ENCODE results near the gene DCAF11. TPM values are rescaled to one million over a fixed set of nuclear protein-coding genes. Genes with fewer than 3 reads are reported as not detected.

The DCAF11 gene
- total RNA-seq, 2 donors from 2014 or later: 52.8 to 54.2 TPM

- DNase-seq (ENCODE audit: low spot score) (no peak), ATAC-seq (ENCODE audit: insufficient number of reproducible peaks, low FRiP score, low read depth) (no peak)
- no peaks in the 10 kb centered on the region for H3K27me3 ChIP-seq (replicated peaks; ENCODE audit: insufficient read depth)
- H3K36me3 ChIP-seq: no peaks in the 10 kb centered on the region
- TF ChIP-seq CTCF (IDR thresholded peaks at IDR 0.05): no peak
- no peak overlapping the region for H3K27ac ChIP-seq
- H3K4me1 ChIP-seq (ENCODE audit: control insufficient read depth in 1 of 2, low read depth in 2 of 2): peaks cover 0 to 16% of the 10 kb centered on the region in 2 donors
- H3K9me3 ChIP-seq: no peaks in the 10 kb centered on the region
- H3K4me3 ChIP-seq: no peak overlapping the region
Measured at GRCh38 chr14:24083462-24083861, 31.1 kb upstream of the DCAF11 start.

DNA sequence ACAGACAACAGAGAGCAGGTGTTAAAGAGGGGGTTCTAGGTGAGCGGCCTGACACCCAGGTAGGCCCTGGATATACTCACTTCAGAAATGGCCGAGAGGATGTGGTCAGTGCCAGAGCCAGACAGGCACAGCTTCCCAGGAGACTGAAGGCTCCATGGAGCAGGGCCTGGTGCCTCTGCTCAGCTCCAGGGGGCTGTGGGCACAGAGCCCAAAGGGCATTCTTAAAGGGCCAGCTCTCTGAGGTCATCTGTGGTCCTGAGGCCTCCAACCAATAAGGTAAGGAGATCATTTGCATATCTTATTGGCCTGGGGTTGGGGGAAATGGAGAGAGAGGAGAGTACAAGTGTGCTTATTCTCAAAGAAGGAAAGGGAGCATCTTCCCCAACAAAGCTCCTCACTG, 30.1 kb upstream of the DCAF11 start:
- DNase-seq (ENCODE audit: low spot score): no peak
- Histone ChIP-seq H3K27ac (no peak overlapping the region), H3K4me1 (ENCODE audit: control insufficient read depth in 1 of 2, low read depth in 2 of 2) (peaks cover 0 to 16% of the 10 kb centered on the region in 2 donors), H3K9me3 (no peaks in the 10 kb centered on the region), H3K27me3 (replicated peaks; ENCODE audit: insufficient read depth) (no peaks in the 10 kb centered on the region), H3K36me3 (no peaks in the 10 kb centered on the region), H3K4me3 (no peak overlapping the region)
- no peak for ATAC-seq (ENCODE audit: insufficient number of reproducible peaks, low FRiP score, low read depth)
- no peak for TF ChIP-seq CTCF (IDR thresholded peaks at IDR 0.05)

DNA sequence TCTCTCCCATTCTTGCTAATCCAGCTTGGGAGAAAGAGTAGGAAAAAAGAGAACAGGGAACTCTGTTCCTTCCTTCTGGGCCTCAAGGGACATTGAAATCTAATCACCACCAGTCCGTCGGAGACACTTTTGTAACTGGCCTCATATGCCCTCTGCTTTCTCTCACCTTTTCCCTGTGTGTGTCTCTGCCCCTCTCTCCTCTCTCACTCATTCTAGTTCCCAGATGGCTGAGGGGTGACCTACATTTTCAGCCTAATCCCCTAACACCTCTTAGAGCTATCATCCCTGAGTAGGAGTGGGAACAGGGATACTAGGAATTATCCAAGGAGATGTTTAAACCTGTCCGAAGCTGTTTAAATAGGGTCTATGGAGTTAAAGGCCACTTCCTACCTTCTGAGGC, 29.4 kb upstream of the DCAF11 start:
- H3K9me3 ChIP-seq: no peaks in the 10 kb centered on the region
- H3K36me3 ChIP-seq: no peaks in the 10 kb centered on the region
- no peak for DNase-seq (ENCODE audit: low spot score)
- no peak overlapping the region for H3K27ac ChIP-seq
- ATAC-seq (ENCODE audit: insufficient number of reproducible peaks, low FRiP score, low read depth): no peak
- no peak for TF ChIP-seq CTCF (IDR thresholded peaks at IDR 0.05)
- H3K27me3 ChIP-seq (replicated peaks; ENCODE audit: insufficient read depth): no peaks in the 10 kb centered on the region
- no peak overlapping the region for H3K4me3 ChIP-seq
- peaks cover 0 to 16% of the 10 kb centered on the region in 2 donors for H3K4me1 ChIP-seq (ENCODE audit: control insufficient read depth in 1 of 2, low read depth in 2 of 2)

DNA sequence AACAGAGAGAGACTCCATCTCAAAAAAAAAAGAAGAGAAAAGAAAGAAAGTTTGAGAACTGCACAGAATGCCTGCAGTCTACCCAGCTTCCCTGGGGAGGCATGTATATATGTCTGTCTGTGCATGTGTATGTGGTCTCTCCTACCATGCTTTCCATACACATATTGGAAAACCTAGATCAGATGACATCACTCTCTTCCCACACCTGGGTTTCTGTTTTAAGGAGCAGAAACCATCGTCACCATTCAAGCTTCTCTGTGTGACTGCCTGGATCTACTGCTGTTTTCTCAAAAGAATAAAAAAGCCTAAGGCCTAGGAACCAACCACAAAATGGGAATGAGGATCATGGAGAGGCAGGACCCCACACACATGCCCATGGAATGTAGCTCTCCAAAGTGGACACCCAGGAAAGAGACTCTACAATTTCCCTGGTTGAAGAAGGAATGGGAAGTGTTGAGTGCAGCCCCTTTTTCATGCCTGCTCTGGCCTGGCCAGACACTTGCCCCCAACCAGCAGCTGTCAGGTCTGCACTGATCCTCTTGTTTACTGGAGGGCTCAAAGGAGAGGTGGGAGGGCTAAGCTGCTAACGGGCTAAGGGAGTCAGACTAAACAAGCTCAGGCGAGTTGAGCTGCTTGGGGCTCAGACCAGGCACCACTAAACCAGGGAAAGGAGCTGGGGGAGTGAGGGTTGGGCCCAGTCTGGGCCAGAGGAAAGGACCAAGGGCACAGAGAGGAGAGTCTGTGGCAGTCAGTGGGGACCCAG, 28.2 kb upstream of the DCAF11 start:
- peaks cover 0 to 5% of the 10 kb centered on the region in 2 donors for H3K4me1 ChIP-seq (ENCODE audit: control insufficient read depth in 1 of 2, low read depth in 2 of 2)
- no peak for TF ChIP-seq CTCF (IDR thresholded peaks at IDR 0.05)
- ATAC-seq (ENCODE audit: insufficient number of reproducible peaks, low FRiP score, low read depth) (no peak), DNase-seq (ENCODE audit: low spot score) (no peak)
- H3K36me3 ChIP-seq: no peaks in the 10 kb centered on the region
- no peaks in the 10 kb centered on the region for H3K27me3 ChIP-seq (replicated peaks; ENCODE audit: insufficient read depth)
- H3K9me3 ChIP-seq: no peaks in the 10 kb centered on the region
- no peak overlapping the region for H3K27ac ChIP-seq
- no peak overlapping the region for H3K4me3 ChIP-seq

- DNase-seq (ENCODE audit: low spot score): no peak
Measured at GRCh38 chr14:24087004-24087403, 27.6 kb upstream of the DCAF11 start.

More at GRCh38 chr14:24087004-24087403, 27.6 kb upstream of the DCAF11 start:
- Histone ChIP-seq H3K9me3 (no peaks in the 10 kb centered on the region), H3K27ac (no peak overlapping the region), H3K4me1 (ENCODE audit: control insufficient read depth in 1 of 2, low read depth in 2 of 2) (no peaks in the 10 kb centered on the region), H3K27me3 (replicated peaks; ENCODE audit: insufficient read depth) (no peaks in the 10 kb centered on the region), H3K36me3 (no peaks in the 10 kb centered on the region), H3K4me3 (no peak overlapping the region)
- ATAC-seq (ENCODE audit: insufficient number of reproducible peaks, low FRiP score, low read depth): no peak
- TF ChIP-seq CTCF (IDR thresholded peaks at IDR 0.05): no peak

All from thoracic aorta (tissue), 2 donors.